Mesothelial cell of epicardium (in vitro differentiated cells): ENCODE data around the gene VAPB. TPM values are rescaled to one million over a fixed set of nuclear protein-coding genes. Genes with fewer than 3 reads are reported as not detected.
A peak's percentile ranks its signal among the peaks of the same experiment; 100 is the strongest.
"Not testable (repeated sequence)": the region's sequence is repeated elsewhere in the genome, so short reads cannot be mapped to it uniquely, and the experiment has no call there.

Experiments used
- DNase-seq, 2 experiments: peaks; one replicate each; pipeline ENCODE4 v3.0.0; 2021; ENCODE audit warnings: low spot score in 2 of 2; ENCODE audit not compliant: unreplicated experiment in 2 of 2
- H3K27ac Mint-ChIP-seq: 2 replicates; pipeline ENCODE4 v1.8.0; 2021; ENCODE audit warnings: mixed read lengths
- H3K27me3 Mint-ChIP-seq: 2 replicates; pipeline ENCODE4 v1.8.0; 2021; ENCODE audit warnings: low read depth, mixed read lengths
- H3K36me3 Mint-ChIP-seq: 2 replicates; pipeline ENCODE4 v1.8.0; 2021; ENCODE audit warnings: mixed read lengths
- H3K4me1 Mint-ChIP-seq: 2 replicates; pipeline ENCODE4 v1.8.0; 2021; ENCODE audit warnings: mixed read lengths
- H3K4me3 Mint-ChIP-seq: 2 replicates; pipeline ENCODE4 v1.8.0; 2021; ENCODE audit warnings: mild to moderate bottlenecking, moderate library complexity, mixed read lengths
- H3K9me3 Mint-ChIP-seq: 2 replicates; pipeline ENCODE4 v1.8.0; 2021; ENCODE audit warnings: mixed read lengths
- CTCF ChIP-seq: fragments of 200-600 bp; sonication (generic); IDR thresholded peaks from one replicate; pipeline ENCODE4 v1.5.0; 2021; ENCODE audit warnings: antibody characterized with exemption; ENCODE audit not compliant: unreplicated experiment
- total RNA-seq: library from RNA; stranded (reverse); gene quantifications from 3 replicates; pipeline ENCODE4 v1.2.1, GENCODE V29; 2021

Gene VAPB
- total RNA-seq, 1 donor from 2014 or later, result 52.9 TPM

DNA sequence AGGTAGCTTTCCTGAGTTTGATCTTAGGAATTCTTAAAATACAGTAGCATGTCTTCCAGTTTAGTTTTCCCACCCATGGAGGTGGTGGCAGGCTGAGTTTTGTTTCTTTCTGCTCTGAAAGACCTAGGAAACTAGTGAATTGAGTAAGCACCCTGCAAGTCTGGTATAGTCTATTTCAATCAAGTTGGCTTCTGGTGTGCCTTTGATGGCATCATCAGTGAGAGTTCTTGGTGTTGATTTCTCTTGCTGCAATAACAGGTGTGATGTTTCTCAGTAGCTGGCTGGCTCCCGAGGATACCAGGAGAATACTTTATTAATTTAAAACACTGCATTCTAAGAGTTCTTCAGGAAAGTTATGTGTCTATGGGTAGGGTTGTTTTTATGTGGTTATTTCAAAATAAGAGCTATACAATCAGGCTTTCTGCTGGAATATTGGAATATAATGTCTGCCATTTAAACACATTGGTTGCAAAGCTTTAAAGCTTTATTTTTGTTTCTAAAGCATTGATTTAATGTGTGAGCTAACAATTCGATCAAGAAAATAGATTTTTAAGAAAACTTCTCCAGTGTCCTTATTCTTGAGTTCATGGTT lies 19.0 kb downstream of the VAPB start:
- Mint-ChIP-seq H3K36me3 (peaks cover 7% of the 10 kb centered on the region), H3K9me3 (no peaks in the 10 kb centered on the region), H3K4me3 (no peak overlapping the region), H3K4me1 (peaks cover 19% of the 10 kb centered on the region), H3K27ac (peak overlapping the region; percentile 26), H3K27me3 (no peaks in the 10 kb centered on the region)
- no peak for DNase-seq
- TF ChIP-seq CTCF, result no peak

DNA sequence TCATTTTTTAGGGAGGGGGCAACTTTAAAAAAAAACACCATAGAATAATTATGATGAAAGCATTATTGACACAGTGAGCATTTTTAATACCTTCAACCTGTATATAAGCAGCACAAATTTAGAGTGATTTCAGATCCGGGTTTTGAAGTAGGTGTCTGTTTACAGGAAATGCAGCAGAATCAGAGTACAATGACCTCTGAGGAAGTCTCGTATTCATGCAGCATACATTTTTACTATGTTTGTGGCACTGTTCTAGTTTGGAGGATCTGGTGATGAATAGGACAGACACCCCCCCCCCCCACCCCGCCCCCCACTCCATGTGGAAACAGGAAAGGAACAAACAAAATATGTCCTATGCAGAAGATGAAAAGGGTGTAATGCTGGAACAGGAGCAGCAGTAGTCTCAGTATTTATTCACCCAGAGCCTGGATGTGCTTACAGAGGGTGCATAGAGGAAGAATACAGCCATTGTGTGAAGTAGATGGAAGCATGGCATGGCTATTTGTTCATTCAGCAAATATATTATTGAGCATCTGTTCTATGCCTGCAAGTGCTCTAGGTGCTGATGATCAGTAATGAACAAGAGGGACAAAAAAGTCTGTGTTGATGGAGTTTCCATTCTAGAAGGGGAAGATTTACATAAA lies 19.7 kb downstream of the VAPB start:
- no peaks in the 10 kb centered on the region for H3K9me3 Mint-ChIP-seq
- peaks cover 7% of the 10 kb centered on the region for H3K36me3 Mint-ChIP-seq
- H3K27me3 Mint-ChIP-seq, result no peaks in the 10 kb centered on the region
- H3K4me1 Mint-ChIP-seq, result peaks cover 19% of the 10 kb centered on the region
- no peak for TF ChIP-seq CTCF
- H3K27ac Mint-ChIP-seq, result peak overlapping the region; percentile 37
- no peak overlapping the region for H3K4me3 Mint-ChIP-seq
- no peak for DNase-seq

GRCh38 chr20:58414216-58414615 lies 25.2 kb downstream of the VAPB start:
- H3K4me1 Mint-ChIP-seq, H3K9me3 Mint-ChIP-seq, H3K27ac Mint-ChIP-seq, DNase-seq, H3K4me3 Mint-ChIP-seq, H3K27me3 Mint-ChIP-seq: not testable (repeated sequence)
- peaks cover 23% of the 10 kb centered on the region for H3K36me3 Mint-ChIP-seq

DNA sequence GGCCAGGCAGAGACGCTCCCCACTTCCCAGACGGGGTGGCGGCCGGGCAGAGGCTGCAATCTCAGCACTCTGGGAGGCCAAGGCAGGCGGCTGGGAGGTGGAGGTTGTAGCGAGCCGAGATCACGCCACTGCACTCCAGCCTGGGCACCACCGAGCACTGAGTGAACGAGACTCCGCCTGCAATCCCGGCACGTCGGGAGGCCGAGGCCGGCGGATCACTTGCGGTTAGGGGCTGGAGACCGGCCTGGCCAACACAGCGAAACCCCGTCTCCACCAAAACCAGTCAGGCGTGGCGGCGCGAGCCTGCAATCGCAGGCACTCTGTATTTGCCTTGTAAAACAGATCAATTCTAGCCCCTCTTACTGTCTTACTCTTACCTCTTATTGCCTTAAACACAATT lies 25.8 kb downstream of the VAPB start:
- Mint-ChIP-seq H3K27ac (peak overlapping the region; percentile 50), H3K36me3 (peaks cover 29% of the 10 kb centered on the region)
- DNase-seq, H3K9me3 Mint-ChIP-seq, H3K4me1 Mint-ChIP-seq, H3K4me3 Mint-ChIP-seq, H3K27me3 Mint-ChIP-seq: not testable (repeated sequence)

- no peak for DNase-seq
- Mint-ChIP-seq H3K36me3 (peaks cover 35% of the 10 kb centered on the region), H3K4me1 (peaks cover 6% of the 10 kb centered on the region), H3K4me3 (no peak overlapping the region), H3K9me3 (peaks cover 3% of the 10 kb centered on the region), H3K27ac (no peak overlapping the region), H3K27me3 (no peaks in the 10 kb centered on the region)
- no peak for TF ChIP-seq CTCF
Measured at GRCh38 chr20:58416057-58416456, 27.0 kb downstream of the VAPB start.

DNA sequence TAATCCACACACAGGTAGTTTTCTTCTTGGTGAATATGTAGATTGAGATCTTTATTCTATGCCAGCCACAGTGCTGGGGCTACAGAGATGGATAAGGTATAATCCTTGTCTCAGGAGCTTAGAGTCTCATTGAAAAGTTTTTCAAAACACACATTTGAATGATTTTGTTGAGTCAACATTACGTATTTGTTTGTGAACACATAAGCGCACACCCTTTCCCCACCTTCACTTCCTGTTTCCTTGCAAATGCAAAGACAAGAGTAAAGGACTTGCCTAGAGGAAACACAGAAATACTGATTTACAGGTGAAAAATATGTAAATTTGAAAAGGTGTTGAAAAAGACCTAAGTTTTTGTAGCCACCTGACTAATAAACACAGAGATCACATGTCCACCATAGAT lies 27.8 kb downstream of the VAPB start:
- no peak for DNase-seq
- Mint-ChIP-seq H3K9me3 (peaks cover 3% of the 10 kb centered on the region), H3K4me1 (peaks cover 13% of the 10 kb centered on the region), H3K27ac (no peak overlapping the region), H3K4me3 (no peak overlapping the region), H3K36me3 (peaks cover 34% of the 10 kb centered on the region), H3K27me3 (no peaks in the 10 kb centered on the region)
- TF ChIP-seq CTCF, result no peak
